Cardiac septum (tissue), 1 donor: ENCODE data around the gene GPR171. TPM values are rescaled to one million over a fixed set of nuclear protein-coding genes. Genes with fewer than 3 reads are reported as not detected.

Experiments used
- DNase-seq: peaks from one replicate; pipeline ENCODE4 v3.0.0-alpha.2; 2020; ENCODE audit warnings: low spot score
- intact Hi-C: fragments of 100-400 bp; cut with DNase I; formaldehyde crosslinking; loops from one replicate; pipeline ENCODE4 v1.14.0; 2022
- total RNA-seq: library from RNA; stranded (reverse); fragmentation: NEBNext Ultra II Directional; extraction: Animal tissue kit (Norgen Biotek cat#: 25700); gene quantifications from one replicate; pipeline ENCODE4 v1.2.1, GENCODE V29; 2021
- donor health status: DM: no; HTN: no; CAD: no.

The GPR171 gene
- total RNA-seq, 1 donor from 2014 or later, result 0.32 TPM

DNA sequence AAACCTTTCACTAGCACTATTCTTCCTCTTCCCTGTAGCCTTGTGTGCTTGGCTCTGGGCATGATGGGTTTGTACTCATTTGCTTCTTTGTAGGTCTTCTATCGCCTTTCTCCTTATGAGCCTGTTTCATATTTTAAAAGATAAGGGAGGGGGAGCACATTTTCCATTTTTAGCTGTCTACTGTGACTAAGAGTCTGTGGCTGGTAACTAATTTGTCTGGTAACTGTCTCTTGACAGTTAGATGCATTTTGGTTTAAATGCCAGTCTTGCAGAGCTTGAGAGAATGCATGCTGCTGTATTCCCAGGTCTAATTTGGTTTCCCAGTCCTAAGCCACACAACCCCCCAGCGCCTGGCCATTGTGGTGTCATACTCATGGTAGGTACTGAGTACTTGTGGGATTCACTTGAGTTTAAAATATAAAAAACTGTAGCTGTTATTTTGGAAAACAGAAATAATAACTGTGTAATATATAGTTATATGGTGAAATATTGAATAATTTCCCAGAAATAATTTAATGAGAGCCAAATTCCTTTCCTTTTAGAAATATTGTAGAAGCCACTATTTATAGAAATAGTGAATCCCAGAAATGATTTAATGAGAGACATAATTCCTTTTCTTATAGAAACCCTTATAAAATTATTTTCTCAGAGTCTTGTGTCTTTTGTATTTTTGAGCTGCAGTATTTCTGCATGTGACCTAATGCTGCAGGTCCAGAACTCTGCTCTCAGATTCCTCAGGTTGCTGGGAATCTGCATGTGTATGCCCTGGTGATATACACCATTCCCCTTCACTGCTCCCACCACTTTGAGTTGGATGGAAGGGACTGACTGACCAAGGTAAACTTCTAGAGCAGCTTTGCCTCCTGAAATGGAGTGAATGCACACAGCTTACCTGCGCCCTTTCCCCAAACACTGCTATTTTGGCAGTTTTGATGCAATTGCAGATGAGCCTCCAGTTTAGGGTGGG lies 13.9 kb upstream of the GPR171 start:
- intact Hi-C loops, result no loop called here
- DNase-seq, result no peak

- intact Hi-C loops, result no loop called here
- DNase-seq, result no peak
These were observed 11.4 kb upstream of the GPR171 start for GRCh38 chr3:151214459-151214858.

GRCh38 chr3:151213881-151214280 lies 10.9 kb upstream of the GPR171 start:
- DNase-seq, result no peak
- intact Hi-C loops, result no loop called here

GRCh38 chr3:151213151-151213550 lies 10.1 kb upstream of the GPR171 start:
- no peak for DNase-seq
- intact Hi-C loops, result no loop called here

- no peak for DNase-seq
- intact Hi-C loops, result no loop called here
These were observed 7.8 kb upstream of the GPR171 start for GRCh38 chr3:151210676-151211381.

DNA sequence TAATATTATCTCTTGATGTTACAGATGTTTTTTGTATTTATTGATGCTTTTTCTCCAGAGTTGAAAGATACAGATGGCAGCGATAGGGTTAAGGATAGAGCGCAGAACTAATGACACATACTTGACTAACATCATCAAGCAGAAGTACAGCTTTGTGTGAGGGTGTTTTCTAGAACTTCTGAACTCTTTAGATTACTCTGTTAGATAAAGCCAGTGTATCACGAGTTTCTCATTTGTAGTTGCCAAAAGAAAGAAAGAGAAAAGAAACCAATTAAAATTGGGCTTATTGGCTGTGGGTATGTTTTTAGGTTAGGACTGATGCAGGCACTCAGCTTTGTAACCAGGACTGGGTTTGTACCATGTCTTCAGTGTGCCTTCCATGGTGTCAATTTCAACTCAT lies 6.6 kb upstream of the GPR171 start:
- no peak for DNase-seq
- intact Hi-C loops, result no loop called here

GRCh38 chr3:151206201-151206600 lies 3.2 kb upstream of the GPR171 start:
- no peak for DNase-seq
- intact Hi-C loops, result no loop called here

DNA sequence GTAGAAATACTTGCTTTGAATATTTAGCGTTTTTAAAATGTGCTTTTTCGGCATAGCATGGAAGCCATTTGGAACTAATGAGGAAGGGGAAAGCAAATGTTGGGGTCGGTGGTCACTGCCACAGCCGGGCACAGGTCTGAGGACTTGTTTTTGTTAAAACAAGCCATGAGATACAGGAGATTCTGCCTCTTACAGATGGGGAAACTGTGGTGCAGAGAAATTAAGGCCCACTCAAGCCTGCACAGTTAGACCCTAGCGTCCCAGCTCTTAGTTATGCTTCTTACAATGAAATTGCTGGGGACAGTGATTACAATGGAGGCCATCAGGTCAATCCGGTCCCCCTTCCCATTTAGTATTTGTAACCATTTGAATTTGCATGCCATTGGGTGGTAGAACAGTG lies 2.5 kb upstream of the GPR171 start:
- intact Hi-C loops, result no loop called here
- no peak for DNase-seq

DNA sequence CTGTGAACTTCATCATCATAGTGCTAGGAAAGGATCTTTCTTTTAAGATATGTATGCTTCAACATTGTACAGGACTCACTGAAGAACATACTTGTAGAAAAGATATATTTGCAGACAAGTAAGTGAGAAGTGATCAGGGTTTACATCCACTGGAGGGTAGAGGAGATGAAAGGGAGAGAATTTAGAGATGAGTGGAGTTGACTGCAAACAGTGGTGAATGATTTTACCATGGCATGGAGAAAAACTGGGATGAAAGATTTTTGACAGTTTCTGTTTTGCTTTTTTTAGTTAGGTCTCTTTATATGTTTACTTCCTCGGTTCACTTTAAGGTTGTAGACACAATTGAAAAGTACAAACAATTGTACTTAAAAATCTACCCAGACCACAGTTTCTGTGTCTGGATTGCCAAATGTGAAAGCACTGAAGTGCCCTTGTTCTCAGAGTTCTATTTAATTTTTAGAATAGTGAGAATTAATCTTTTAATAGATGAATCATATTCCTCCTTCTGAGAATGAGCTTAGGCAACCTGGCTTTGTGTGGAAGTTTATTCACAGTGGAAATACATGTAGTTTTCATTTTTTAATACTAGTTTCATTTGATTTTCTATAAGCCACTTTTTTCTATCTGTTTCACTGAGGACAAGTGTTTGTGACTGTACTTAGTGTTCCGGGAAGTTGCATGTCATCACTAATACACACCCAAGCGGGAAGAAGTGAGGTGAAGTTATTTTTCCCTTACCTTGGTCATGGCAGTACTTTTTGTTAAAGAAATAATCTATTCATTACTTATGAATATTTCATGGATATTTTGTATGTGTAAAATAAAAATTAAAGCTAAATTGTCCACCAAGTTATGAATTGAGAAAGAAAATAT lies 1.8 kb upstream of the GPR171 start:
- no peak for DNase-seq
- intact Hi-C loops, result no loop called here

DNA sequence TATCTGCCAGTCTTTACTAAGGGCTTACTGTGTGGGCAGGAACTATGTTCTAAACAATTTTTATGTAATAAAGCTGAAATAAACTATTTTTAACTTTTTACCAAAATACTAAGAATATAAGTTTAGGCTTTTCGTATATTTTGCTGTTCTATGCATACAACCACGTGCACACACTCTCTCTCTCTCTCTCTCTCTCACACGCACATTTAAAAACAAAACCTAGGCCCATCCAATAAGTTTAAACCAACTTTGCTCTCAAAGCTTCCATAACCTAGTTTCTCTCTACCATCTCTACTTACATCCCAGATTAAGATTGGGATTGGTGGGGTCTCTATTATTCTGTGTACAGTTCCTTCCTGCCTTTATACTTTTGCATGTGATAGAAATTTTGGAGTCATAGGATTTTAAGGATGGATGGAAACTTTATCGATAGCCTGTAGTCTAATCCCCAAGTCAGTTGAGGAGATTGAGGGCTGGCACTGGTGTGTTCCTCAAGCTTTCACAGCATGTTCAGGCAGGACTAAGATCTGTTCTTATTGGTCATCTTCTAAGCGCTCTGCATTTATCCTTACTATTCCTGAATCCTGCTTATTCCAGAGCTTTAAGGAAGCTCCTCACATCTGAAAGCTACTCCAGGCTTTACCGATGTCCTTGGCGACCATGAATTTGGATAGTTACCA lies 1.8 kb downstream of the GPR171 start:
- intact Hi-C loops, result no loop called here
- no peak for DNase-seq

- intact Hi-C loops, result no loop called here
- DNase-seq, result no peak
These were observed 2.4 kb downstream of the GPR171 start for GRCh38 chr3:151200586-151200985.

GRCh38 chr3:151199554-151200438 lies 3.2 kb downstream of the GPR171 start:
- intact Hi-C loops, result no loop called here
- DNase-seq, result no peak

- intact Hi-C loops, result no loop called here
- no peak for DNase-seq
These were observed 4.2 kb downstream of the GPR171 start for GRCh38 chr3:151198849-151199248.

DNA sequence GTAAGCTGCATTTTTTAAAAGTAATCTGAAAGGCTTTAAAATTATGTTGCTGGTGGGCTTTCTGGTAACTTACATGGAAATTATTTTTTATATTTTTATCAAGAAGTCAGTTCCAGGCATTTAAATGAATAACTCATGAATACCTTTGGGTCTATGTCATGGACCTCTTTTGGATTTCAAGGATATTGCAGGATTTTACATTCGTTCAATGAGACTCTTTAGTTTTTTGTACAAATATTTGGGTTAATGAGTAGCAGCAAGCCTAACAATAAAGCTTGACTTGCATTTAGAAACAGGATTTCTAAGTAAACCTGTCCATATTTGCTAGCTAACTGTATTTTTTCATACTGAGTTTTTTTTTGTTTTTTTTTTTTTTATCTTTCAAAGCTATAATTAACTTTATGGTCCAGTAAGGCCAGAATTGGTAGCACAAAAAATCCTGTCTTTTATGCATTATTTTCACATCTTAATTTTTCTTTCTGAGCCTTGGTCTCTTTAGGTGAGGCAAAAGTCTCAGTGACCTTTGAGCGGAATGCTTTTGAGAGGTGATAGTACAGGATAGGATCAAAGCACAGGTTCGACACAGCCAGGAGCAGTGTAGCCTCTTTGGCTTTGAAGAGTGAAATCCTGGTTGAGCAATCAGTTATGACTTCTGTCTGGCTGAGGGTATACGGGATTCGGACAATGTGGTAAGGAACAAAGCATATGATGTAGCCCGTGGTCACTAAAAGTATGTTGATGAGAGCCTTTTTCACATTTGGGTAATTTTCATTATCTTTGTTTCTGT lies 4.8 kb downstream of the GPR171 start:
- intact Hi-C loops, result no loop called here
- no peak for DNase-seq

DNA sequence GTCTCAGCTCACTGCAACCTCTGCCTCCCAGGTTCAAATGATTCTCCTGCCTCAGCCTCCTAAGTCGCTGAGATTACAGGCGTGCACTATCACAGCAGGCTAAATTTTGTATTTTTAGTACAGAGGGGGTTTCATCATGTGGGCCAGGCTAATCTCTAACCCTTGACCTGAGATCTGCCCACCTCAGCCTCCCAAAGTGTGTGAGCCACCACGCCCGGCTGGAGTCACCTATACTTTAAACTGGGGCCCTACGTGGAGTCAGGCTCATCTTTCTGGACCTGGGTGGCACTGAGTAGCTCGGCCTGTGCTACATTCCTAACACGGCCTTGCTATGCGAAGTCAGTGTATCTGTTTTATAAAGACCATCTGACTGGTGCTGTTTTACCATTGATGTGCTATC lies 5.8 kb downstream of the GPR171 start:
- DNase-seq, result no peak
- intact Hi-C loops, result no loop called here

DNA sequence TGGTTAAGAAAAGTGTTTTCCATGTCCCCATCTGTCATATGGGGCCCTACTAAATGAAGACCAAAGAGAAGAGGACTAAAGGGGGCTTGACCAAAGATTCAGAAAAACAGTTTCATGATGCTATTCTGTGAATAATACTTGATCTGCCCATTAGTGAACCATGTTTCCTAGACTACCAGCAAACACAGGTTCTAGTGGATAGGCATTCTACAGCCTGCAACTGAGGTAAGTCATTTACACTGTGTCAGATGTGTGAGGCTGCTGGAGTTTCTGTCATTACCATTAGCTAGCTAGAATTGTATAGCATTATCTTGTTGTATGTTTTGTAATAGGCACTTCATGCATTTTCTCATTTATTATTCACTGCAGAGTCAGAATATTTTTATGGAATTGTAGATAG lies 6.6 kb downstream of the GPR171 start:
- intact Hi-C loops, result no loop called here
- DNase-seq, result no peak

GRCh38 chr3:151195826-151196225 lies 7.2 kb downstream of the GPR171 start:
- intact Hi-C loops, result no loop called here
- no peak for DNase-seq

- no peak for DNase-seq
- intact Hi-C loops, result no loop called here
These were observed 10.5 kb downstream of the GPR171 start for GRCh38 chr3:151192545-151192944.
